Measurements from ENCODE around the gene MYL5.

Gene MYL5

DNA sequence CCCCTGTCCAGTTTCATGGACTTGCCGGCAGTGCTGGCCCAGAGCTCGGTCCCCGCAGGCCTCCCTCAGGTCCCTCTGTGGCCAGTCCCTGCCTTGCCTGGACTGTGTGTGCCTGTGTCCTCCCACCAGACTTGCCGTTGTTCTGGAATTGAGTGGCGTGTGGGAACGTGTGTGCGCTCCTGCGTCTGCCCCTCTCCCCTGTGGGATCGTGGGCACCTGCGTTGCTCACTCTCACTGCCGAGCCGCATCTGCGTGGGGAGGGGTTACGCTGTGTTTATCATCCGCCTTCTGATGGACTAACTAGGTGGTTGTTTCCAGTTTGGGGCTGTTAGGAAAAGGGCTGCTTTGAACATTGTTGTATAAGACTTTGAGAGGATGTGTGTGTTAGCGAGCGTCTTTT is 52.5 kb downstream of the MYL5 start:
- Histone ChIP-seq H3K27ac (ENCODE audit: extremely low read depth, low read depth, low read length) (no peak overlapping the region), H3K9me3 (ENCODE audit: control insufficient read depth, insufficient read depth, low read depth, low read length) (no peaks in the 10 kb centered on the region), H3K4me1 (ENCODE audit: control insufficient read depth, insufficient read depth, low read length) (0 out of 2 replicates have a peak, but pooled peaks cover 5% of the 10 kb centered on the region), H3K36me3 (ENCODE audit: control insufficient read depth in 2 of 2, insufficient read depth in 1 of 2, low read length in 2 of 2) (peaks cover 0 to 36% of the 10 kb centered on the region in 2 experiments; a peak in 1 of 3 replicates), H3K4me3 (ENCODE audit: low read depth, low read length) (no peak overlapping the region)
- TF ChIP-seq, protein P1, sequence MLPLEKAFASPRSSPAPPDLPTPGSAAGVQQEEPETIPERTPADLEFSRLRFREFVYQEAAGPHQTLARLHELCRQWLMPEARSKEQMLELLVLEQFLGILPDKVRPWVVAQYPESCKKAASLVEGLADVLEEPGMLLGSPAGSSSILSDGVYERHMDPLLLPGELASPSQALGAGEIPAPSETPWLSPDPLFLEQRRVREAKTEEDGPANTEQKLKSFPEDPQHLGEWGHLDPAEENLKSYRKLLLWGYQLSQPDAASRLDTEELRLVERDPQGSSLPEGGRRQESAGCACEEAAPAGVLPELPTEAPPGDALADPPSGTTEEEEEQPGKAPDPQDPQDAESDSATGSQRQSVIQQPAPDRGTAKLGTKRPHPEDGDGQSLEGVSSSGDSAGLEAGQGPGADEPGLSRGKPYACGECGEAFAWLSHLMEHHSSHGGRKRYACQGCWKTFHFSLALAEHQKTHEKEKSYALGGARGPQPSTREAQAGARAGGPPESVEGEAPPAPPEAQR (tag by site-specific recombination; IDR thresholded peaks at IDR 0.05): no peak
- TF ChIP-seq ZNF600 (tag by site-specific recombination; IDR thresholded peaks at IDR 0.05) (peak; percentile 90), ZFP37 (tag by site-specific recombination; IDR thresholded peaks at IDR 0.05) (no peak), ZNF112 (tag by site-specific recombination; IDR thresholded peaks at IDR 0.05) (no peak), ZSCAN16 (tag by site-specific recombination; IDR thresholded peaks at IDR 0.05) (no peak), EGR2 (tag by site-specific recombination; IDR thresholded peaks at IDR 0.05; ENCODE audit: low read depth) (0 out of 2 replicates have a peak, but pooled peaks have one; percentile 29)
- TF ChIP-seq, protein P2, sequence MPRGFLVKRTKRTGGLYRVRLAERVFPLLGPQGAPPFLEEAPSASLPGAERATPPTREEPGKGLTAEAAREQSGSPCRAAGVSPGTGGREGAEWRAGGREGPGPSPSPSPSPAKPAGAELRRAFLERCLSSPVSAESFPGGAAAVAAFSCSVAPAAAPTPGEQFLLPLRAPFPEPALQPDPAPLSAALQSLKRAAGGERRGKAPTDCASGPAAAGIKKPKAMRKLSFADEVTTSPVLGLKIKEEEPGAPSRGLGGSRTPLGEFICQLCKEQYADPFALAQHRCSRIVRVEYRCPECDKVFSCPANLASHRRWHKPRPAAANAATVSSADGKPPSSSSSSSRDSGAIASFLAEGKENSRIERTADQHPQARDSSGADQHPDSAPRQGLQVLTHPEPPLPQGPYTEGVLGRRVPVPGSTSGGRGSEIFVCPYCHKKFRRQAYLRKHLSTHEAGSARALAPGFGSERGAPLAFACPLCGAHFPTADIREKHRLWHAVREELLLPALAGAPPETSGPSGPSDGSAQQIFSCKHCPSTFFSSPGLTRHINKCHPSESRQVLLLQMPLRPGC (tag by site-specific recombination; IDR thresholded peaks at IDR 0.05): no peak
- CTCF ChIA-PET: no interaction called here
- POLR2A ChIA-PET: no interaction called here

DNA sequence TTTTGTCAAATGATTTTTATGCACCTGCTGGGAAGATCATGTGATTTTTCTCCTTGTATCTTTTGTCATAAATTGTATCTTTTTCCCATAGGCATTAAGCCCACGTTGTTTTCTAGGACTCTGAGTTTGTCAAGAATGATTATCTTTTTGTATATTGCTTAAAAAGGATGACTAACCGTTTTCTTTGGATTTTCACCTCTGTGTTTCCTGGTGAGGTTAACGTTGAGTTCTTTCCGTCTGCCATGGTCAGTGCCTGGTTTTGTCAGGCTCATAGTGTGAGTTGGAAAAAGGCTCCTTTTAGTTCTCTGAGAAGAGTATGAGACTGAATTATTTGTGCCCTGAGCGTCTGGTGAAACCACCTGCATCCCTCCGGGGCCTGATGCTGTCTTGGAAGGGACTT is 53.2 kb downstream of the MYL5 start:
- H3K27ac ChIP-seq (ENCODE audit: extremely low read depth, low read depth, low read length): no peak overlapping the region
- ChIA-PET POLR2A (no interaction called here), CTCF (interaction anchor here (1.0 to 1.1 kb wide), 2 partner anchors 14 to 44 kb away, joined by 3 read pairs; no protein-coding TSS in a partner anchor)
- 0 out of 2 replicates have a peak, but pooled peaks cover 5% of the 10 kb centered on the region for H3K4me1 ChIP-seq (ENCODE audit: control insufficient read depth, insufficient read depth, low read length)
- TF ChIP-seq WT1 (tag by site-specific recombination; IDR thresholded peaks at IDR 0.05) (no peak), ZNF560 (tag by site-specific recombination; IDR thresholded peaks at IDR 0.05; ENCODE audit: borderline replicate concordance) (no peak), SALL2 (tag by site-specific recombination; IDR thresholded peaks at IDR 0.05; ENCODE audit: borderline replicate concordance) (no peak), KLF16 (tag by site-specific recombination; IDR thresholded peaks at IDR 0.05) (no peak), ZNF776 (tag by site-specific recombination; IDR thresholded peaks at IDR 0.05; ENCODE audit: borderline replicate concordance) (no peak), ZNF626 (tag by site-specific recombination; IDR thresholded peaks at IDR 0.05) (no peak), ZNF112 (tag by site-specific recombination; IDR thresholded peaks at IDR 0.05) (no peak), ZNF114 (tag by site-specific recombination; IDR thresholded peaks at IDR 0.05) (no peak), ZBTB7A (tag by site-specific recombination; IDR thresholded peaks at IDR 0.05; ENCODE audit: low read depth) (no peak)
- no peak overlapping the region for H3K4me3 ChIP-seq (ENCODE audit: low read depth, low read length)
- H3K9me3 ChIP-seq (ENCODE audit: control insufficient read depth, insufficient read depth, low read depth, low read length): no peaks in the 10 kb centered on the region
- H3K36me3 ChIP-seq (ENCODE audit: control insufficient read depth in 2 of 2, insufficient read depth in 1 of 2, low read length in 2 of 2): peaks cover 0 to 33% of the 10 kb centered on the region in 2 experiments; a peak in 1 of 3 replicates

DNA sequence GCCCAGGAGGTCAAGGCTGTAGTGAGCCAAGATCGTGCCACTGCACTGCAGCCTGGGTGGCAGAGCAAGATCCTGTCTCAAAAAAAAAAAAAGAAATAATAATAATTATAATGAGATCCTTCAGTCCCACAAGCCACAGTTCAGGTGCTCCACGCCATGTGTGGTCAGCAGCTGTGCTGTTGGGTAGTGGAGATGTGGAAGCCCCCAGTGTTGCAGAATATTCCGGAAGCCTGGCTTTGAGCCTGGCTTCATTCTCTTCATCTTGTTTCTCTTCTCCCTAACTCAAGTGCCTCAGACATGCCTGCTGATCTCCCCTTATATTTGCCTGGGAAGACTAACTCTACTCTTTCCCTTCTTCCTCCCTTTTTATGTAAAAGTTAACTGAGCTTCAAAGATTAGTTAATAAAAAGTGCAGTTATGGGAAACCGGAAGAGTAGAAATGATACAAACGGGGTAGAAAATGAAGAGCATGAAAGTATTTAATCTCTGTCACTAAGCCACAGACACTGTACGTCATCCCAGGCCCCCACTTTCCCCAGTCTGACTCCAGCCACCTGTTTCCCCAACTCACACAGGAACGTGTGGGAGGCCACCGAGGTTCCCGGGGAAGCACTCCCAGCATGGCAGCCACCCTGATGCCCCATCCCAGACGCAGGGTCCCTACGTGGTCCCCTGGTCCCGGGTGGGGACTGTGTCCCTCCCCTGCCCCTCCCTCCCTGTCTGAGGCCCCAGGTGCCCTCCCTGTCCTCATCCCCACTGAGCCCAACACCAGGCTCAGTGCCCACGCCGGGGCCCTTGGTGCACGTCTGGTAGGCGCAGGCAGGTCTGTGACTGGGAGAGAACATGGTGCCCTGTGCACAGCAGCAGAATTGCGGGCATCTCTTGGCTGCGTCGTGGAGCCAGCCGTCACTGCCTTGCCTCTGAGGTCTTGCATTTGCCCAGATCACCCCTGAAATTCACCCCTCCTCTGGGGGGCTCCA is 55.3 kb downstream of the MYL5 start:
- Histone ChIP-seq H3K4me3 (ENCODE audit: low read depth, low read length) (no peak overlapping the region), H3K4me1 (ENCODE audit: control insufficient read depth, insufficient read depth, low read length) (0 out of 2 replicates have a peak, but pooled peaks cover 5% of the 10 kb centered on the region), H3K9me3 (ENCODE audit: control insufficient read depth, insufficient read depth, low read depth, low read length) (no peaks in the 10 kb centered on the region), H3K36me3 (ENCODE audit: control insufficient read depth in 2 of 2, insufficient read depth in 1 of 2, low read length in 2 of 2) (peaks cover 0 to 39% of the 10 kb centered on the region in 2 experiments; a peak in 1 of 3 replicates), H3K27ac (ENCODE audit: extremely low read depth, low read depth, low read length) (no peak overlapping the region)
- CTCF ChIA-PET: interaction anchor here (1.4 kb wide), 1 partner anchor 13 kb away, joined by 5 read pairs; no protein-coding TSS in a partner anchor
- POLR2A ChIA-PET: no interaction called here
- TF ChIP-seq ZNF529 (tag by site-specific recombination; IDR thresholded peaks at IDR 0.05; ENCODE audit: insufficient replicate concordance) (no peak), ZFP3 (tag by site-specific recombination; IDR thresholded peaks at IDR 0.05; ENCODE audit: low read depth) (no peak), FEZF1 (tag by site-specific recombination; IDR thresholded peaks at IDR 0.05) (no peak), RBAK (tag by site-specific recombination; IDR thresholded peaks at IDR 0.05) (no peak), ZNF292 (tag by site-specific recombination; IDR thresholded peaks at IDR 0.05; ENCODE audit: borderline replicate concordance, low read depth) (no peak), ZNF664 (tag by site-specific recombination; IDR thresholded peaks at IDR 0.05) (no peak), ZBTB8A (tag by site-specific recombination; IDR thresholded peaks at IDR 0.05) (no peak), OVOL3 (tag by site-specific recombination; IDR thresholded peaks at IDR 0.05) (no peak), ZNF654 (tag by site-specific recombination; IDR thresholded peaks at IDR 0.05; ENCODE audit: low read depth) (no peak)
- TF ChIP-seq, protein P3, sequence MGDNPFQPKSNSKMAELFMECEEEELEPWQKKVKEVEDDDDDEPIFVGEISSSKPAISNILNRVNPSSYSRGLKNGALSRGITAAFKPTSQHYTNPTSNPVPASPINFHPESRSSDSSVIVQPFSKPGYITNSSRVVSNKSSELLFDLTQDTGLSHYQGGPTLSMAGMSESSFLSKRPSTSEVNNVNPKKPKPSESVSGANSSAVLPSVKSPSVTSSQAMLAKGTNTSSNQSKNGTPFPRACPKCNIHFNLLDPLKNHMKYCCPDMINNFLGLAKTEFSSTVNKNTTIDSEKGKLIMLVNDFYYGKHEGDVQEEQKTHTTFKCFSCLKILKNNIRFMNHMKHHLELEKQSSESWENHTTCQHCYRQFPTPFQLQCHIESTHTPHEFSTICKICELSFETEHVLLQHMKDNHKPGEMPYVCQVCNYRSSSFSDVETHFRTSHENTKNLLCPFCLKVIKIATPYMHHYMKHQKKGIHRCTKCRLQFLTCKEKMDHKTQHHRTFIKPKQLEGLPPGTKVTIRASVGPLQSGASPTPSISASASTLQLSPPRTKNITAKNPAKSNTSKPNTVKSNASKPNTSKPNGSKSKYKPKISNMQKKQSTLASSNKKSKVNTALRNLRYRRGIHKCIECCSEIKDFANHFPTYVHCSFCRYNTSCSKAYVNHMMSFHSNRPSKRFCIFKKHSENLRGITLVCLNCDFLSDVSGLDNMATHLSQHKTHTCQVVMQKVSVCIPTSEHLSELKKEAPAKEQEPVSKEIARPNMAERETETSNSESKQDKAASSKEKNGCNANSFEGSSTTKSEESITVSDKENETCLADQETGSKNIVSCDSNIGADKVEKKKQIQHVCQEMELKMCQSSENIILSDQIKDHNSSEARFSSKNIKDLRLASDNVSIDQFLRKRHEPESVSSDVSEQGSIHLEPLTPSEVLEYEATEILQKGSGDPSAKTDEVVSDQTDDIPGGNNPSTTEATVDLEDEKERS (tag by site-specific recombination; IDR thresholded peaks at IDR 0.05): no peak

Measured in HEK293 (cell line).